GM19463 (cell line): Measurements from ENCODE around the gene CCDC14.
"Not testable (repeated sequence)": the region's sequence is repeated elsewhere in the genome, so short reads cannot be mapped to it uniquely, and the experiment has no call there.

ENCODE experiments used
- ATAC-seq: cut with Tn5 transposase; IDR thresholded peaks from one replicate; pipeline ENCODE4 v1.9.1; 2021; ENCODE audit warnings: mild to moderate bottlenecking, moderate library complexity; ENCODE audit not compliant: unreplicated experiment

The CCDC14 gene

GRCh38 chr3:123907720-123908119 lies 53.3 kb downstream of the CCDC14 start:
- no peak for ATAC-seq

- ATAC-seq: no peak
Observed at GRCh38 chr3:123899300-123899865, 61.6 kb downstream of the CCDC14 start.

DNA sequence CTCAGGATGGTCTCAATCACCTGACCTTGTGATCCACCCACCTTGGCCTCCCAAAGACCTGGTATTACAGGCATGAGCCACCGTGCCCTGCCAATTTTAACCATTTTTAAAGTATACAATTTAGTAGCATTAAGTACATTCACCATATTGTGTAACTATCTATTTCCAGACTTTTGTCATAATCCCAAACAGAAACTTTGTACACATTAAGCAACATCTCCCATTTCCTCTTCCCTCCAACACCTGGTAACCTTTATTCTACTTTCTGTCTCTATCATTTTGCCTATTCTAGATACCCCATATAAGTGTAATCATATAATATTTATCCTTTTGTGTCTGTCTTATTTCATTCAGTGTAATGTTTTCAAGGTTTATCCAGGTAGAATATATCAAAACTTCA lies 68.0 kb downstream of the CCDC14 start:
- ATAC-seq: no peak

GRCh38 chr3:123892195-123892594 lies 68.8 kb downstream of the CCDC14 start:
- ATAC-seq: no peak

GRCh38 chr3:123890991-123891390 lies 70.0 kb downstream of the CCDC14 start:
- not testable (repeated sequence) for ATAC-seq

- ATAC-seq: not testable (repeated sequence)
Observed at GRCh38 chr3:123890162-123890561, 70.9 kb downstream of the CCDC14 start.

DNA sequence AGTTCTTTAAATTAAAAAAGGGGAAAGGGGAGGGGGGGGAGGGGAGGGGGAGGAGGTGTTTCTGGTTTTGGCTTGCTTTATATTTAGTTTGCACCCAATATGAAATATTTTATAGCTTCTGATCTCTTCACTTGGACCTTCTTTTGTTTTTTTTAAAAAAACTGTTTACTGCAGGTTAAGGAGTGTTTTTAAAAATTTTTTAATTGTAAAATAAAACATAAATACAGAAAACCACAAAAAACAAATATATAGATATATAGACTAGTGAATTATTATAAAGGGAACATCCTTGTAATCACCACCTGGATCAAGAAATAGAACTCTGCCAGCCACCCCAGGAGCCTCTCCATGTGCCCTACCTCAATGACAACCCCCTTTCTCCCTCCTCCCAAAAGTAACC lies 76.0 kb downstream of the CCDC14 start:
- no peak for ATAC-seq

DNA sequence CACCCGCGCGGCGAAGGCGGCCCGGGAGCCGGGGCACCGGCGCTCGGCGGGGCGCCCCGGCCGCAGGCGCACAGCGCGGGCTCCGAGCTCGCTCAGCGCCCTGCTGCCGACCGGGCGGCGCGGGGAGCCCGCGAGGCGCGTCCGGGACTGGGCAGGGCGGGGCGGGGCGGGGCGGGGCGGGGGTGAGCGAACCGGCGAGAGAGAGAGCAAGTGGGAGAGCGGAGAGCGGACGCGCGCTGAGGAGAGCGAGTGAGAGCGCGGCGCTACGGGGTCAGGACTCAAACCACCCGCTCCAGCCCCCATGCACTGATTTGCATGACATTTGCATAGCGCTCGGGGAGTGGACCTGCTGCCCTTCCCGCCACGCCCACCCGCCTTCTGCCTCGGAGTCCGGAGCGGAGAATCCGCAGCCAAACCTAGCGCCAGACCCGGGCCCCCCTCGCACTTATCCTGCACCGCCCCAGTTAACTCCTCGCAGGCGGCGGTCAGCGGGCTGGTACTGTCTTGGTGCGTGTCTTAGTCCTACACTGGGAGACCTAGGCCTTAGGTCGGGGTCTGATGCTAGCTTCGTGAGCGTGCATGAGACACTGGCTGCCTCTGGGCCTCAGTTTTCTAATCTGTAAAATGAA lies 76.7 kb downstream of the CCDC14 start, which contains the start of gene MYLK:
Gene MYLK (minus strand): TSS at position 130 of the 629 bp plus-strand sequence. CDS start 90,491 bp downstream, outside the sequence.
- ATAC-seq: no peak

DNA sequence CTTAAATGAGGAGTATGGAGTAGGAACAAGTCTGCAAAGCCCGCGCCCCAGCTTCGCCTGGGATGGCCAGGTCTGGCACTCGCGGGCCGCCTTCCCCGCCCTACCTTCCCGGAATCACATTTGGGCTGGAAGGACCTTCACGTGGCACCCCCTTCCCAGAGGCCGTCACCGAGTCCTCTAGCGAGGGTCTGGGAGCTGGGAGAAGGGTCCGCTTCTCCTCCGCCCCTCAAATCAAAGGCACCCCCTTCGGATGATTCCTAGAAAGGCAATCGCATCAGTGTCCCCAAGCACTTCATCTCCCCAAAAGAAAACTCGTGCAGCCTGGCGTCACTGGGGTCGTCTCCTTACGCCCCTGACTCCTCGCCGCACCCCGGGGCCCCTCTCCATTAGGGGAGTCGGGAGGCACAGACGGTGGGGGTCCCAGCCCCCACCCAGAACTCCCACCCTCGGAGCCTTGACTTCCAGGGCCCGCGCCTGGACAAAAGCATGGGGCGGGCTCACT lies 77.3 kb downstream of the CCDC14 start:
- ATAC-seq: no peak

GRCh38 chr3:123883111-123883510 lies 77.9 kb downstream of the CCDC14 start:
- ATAC-seq: no peak

GRCh38 chr3:123881771-123882170 lies 79.3 kb downstream of the CCDC14 start:
- no peak for ATAC-seq

DNA sequence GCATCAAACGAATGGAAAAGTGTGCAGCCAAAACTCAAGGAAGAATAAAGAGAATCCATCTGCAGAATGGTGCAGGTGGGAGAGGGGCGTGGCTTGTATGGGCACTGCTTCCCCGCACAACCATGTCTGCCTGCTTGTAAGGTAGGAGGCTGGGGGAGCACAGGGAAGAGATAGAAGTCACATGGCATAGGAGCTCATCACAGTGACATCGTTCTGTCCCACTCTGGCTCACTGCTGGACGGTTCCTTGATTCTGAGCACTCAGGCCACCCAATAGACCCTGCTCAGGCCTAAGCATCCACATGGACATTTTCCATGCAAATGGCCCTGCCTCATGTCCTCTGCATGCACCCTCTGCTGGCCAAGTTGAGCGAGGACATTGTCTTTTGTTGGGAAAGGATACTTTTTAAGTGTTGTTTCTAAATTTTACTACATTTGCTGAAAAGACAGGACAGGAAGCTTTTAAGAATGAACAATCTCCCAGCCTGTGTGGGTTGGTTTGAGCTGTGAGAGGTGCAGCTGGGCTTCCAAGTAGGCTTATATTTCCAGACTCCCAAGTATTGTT lies 79.9 kb downstream of the CCDC14 start:
- no peak for ATAC-seq

GRCh38 chr3:123878807-123879206 lies 82.2 kb downstream of the CCDC14 start:
- ATAC-seq: no peak

DNA sequence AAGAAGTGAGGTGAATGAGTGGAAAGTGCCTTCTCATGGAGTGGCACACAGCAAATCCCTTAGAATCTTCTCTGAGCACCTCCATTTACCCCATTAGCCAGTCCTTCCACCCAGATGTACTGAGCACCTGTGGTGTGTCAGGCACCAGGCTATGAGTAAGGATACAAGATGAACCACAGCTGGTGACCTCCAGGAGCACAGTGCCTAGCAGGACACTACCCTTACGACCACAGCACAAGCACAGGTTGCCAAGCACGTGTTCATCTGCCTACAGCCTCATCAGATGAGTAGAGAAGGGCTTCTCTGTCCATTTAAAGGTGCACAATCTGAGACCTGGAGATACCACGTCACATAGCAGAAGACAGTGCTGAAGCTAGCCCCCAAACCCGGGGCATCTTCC lies 83.1 kb downstream of the CCDC14 start:
- ATAC-seq: no peak

- ATAC-seq: no peak
Observed at GRCh38 chr3:123877466-123877865, 83.6 kb downstream of the CCDC14 start.

DNA sequence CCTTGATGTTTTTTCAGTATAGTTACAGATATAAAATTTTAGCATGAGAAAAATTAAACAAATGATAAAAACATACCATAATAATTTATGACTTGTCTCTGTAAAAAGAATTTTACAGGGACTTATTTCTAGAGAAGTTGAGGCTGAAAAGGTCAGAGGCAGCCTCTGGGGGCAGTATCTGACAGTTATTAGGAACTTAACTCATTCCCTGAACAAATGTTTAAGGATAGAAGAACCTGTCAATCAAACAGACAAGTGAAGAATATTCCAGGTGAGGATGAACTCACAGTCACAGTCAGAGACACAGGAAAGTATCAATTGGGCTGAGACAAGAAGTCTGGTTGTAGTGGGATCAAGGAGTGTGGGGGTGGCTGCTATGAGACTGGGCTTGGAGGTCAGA lies 84.2 kb downstream of the CCDC14 start:
- ATAC-seq: no peak

DNA sequence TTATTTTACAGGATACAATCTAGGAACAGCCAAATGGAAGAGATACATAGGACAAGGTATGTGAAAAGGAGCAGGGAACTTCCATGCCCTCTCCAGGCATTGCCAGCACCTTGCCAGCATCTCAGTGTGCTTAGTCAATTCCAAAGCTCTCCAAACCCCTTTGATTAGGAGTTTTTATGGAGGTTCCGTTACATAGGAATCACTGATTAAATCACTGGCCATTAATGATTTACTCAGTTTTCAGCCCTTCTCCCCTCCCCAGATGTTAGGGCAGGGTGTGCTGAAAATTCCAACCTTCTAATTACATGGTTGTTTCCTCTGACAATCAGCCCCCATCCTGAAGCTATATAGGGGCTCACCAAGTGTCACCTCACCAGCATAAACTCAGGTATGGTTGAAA lies 88.4 kb downstream of the CCDC14 start:
- ATAC-seq: no peak

- ATAC-seq: no peak
Observed at GRCh38 chr3:123871946-123872345, 89.1 kb downstream of the CCDC14 start.

- ATAC-seq: no peak
Observed at GRCh38 chr3:123870033-123870432, 91.0 kb downstream of the CCDC14 start.

DNA sequence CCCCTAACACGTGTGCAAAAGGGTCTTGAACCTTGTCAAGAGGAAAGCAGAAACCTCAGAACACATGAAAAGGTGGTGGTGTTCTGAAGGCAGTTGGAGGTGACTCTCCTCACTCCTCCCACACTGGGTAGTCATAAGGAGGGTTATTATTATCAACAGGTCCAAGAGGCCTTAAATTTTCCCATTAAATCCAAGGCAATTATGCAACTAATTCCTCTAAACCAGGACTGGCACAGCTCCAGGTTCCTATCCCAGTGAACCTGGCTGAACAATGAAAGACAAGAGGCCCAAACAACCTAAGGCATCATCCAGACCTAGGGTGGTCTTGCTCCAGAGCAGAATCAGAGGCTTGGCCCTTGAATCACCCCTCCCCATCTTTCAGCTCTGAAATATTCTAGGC lies 91.9 kb downstream of the CCDC14 start:
- no peak for ATAC-seq

- ATAC-seq: no peak
Observed at GRCh38 chr3:123864706-123865105, 96.3 kb downstream of the CCDC14 start.
